GM21390 (cell line): Measurements from ENCODE around the gene PAK5.
"Not testable (repeated sequence)": the region's sequence is repeated elsewhere in the genome, so short reads cannot be mapped to it uniquely, and the experiment has no call there.

Experiments
- ATAC-seq: cut with Tn5 transposase; IDR thresholded peaks from one replicate; pipeline ENCODE4 v1.9.1; 2021; ENCODE audit not compliant: unreplicated experiment

PAK5 gene

DNA sequence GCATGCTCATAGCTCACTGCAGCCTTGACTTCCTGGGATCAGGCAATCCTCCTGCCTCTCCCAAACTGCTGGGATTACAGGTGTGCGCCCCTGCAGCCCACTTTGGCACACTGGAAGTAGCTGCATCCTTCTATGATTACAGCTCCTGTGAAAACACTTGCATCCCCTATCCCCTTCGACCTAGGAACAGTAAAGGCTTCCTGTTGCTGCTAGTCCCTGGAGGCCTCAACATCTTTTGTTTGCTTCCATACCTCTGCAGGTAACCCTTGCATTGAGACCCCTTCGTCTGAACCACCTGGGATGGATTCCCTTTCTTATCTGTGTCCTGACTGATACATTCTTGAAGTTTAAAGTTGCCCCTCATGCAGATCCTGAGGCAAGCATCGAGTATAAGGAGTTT, 152.4 kb downstream of the PAK5 start:
- ATAC-seq, result no peak

DNA sequence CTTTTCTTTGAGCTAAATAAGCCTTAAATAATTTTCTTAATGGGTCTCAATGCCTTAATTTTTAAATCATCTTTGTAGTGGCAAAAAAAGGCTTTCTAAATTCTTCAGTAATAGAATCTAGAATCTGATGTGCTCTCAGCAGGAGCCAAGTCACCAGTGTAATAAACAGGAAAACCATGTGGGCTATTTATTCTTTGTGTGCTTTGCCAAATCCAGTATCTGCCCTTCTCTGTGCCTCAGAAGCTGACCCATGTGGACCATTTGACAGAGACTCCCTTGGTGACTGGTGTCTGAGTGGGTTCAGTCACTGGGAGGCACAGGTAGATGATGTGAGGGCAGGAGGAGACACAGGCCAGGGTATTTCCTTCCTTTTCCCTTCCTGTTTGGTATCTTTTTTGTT, 152.9 kb downstream of the PAK5 start:
- no peak for ATAC-seq

DNA sequence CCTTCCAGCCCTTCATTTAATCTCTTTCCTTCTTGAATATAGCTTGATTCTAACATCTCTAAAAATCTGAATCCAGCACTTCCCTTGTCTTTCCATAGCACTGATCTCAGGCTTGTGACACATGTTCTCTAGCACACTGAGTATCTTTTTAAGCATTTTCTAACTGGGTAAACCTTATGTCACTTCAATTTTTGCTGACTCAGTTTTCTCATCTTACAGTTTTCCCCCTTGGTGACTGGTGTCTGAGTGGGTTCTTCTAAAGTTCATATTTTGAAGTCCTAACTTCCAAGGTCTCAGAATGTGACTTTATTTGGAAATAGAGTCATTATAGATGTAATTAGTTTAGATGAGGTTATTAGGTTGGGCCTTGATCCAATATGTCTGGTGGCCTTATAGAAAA, 153.9 kb downstream of the PAK5 start:
- no peak for ATAC-seq

DNA sequence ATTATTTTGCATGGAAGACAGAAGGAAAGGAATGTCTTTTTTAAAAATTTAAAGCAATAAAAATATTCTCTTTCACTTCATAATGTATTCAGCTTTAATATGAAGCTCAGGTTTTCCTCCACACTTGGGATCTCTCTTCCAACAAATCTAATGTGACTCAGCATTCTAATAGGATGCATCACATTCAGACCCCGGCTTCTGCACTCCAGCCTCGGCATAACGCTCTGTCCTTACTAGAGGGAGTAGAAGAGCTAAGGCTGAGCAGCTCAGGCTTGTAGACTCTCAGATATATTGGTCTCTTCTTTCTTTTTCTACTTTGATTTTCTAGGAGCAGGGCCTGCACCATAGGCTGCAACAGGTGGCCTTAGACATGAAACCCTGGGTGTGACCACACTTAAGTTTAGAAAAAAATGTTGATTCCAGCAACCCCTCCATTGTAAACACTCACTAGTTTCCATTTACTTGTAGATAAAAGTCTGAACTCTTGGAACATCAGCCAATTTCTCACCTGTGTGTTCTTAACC, 161.7 kb downstream of the PAK5 start:
- ATAC-seq, result no peak

DNA sequence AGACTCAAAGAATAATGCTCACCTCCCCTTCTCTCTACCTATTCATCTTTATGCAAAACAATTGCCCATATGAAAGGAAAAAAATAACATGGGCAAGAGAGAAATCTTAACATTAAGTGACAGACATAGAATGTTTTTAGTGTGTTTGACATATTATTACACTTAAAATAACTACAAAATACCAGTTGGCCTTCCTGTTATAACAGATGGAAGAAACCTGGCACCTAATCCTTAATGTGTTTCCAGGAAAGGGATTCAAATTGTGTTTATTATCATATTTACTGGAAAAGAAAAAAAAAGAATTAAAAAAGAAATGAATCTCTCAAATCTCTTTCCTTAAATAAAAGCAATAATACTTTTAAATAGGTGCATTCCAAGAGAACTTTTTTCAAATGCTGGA, 165.9 kb downstream of the PAK5 start:
- ATAC-seq, result no peak

DNA sequence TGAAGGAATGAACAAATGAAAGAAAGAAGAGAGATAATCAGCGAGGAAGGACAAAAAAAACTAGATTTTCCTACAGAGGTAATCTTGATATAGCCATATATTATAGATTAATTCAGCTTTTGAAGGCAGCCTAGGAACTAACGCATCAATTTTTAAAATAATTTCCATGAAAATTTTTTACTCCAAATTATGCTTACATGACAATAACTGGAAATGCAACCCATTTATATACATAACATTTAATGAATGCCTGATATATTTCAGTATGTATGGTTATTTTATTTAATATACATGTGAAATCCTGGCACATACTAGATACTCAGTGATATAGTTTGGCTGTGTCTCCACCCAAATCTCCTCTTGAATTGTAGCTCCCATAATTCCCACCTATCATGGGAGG, 166.8 kb downstream of the PAK5 start:
- no peak for ATAC-seq

DNA sequence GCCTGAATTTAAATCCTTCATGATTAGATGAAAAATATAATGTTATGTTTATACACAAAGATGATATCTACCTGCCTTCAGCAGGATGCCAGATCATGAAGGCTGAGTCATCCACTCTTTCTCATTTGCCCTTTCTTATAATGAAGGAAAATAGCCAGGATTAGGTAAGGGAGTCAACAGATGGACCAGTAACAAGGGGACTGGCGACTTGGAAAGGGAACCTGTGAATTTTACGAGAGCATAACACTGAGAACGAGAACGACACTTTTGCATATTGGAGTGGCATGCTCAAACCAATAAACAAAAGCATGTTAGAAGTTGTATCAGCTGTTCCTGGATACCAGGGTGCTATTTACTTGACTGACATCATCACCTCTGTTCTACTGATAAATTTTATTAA, 170.5 kb downstream of the PAK5 start:
- ATAC-seq, result no peak

DNA sequence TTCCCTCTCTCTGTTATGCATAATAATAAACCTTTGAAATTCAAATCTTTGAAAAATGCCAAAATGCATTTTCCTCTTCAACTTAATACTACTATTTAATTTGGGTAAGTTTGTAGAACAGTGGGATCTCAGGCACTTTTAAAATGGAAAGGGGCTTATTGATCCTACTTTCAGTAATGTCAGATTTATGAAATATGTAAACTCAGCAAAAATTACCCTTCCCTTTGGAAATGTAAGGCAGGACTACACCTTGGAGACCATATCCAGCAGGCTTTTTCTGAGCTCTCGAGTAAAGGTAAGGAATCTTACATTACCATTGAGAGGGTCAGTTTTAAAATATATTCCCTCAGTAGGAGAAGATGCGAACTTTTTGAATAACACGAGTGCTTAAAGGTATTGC, 175.5 kb downstream of the PAK5 start:
- no peak for ATAC-seq

DNA sequence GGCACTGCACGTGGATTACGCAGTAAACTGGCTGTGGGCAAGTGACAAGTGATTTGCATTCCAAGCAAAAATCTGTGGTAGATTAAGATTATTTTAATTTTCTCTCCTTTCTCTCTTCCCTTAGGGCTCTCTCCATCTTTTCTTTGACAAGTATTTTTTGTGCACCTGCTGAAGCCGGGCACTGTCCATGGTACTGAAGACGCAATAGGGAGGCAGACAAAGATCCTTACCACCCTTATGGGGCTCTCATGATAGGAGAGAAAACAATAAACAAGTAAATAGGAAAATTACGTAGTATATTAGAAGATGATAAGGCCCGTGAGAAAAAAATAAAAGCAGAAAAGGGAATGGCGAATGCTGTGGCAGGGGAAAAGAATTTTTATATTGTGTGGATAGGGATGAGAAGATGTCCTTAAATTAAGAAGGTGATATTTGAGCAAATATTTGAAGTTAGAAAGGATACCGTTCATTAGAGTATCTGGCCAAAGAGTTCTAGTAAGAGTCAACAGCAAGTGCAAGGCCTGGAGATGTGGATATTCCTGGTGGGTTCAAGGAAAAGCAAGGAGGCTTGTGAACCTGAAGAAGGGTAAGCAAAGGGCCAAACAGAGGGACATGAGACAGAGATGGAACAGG, 178.5 kb downstream of the PAK5 start:
- ATAC-seq, result no peak

DNA sequence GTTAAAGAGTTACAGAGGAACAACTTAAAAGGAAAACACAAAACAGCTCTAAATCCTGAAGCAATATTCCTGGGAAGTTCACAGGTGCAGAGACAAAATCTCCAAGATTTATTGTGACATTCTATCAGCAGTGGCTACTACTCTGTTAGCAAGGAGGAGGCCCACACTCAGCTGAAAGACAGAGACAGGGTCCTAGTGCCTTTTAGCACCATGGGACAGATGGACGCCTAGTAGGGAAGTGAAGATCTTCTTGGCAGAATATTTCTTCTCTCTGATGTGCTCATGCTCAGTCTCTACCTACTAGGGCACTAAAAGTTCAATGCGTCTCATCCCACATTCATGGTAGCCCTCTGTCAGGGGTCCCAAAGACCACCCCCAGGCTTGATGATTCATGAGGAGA, 191.1 kb downstream of the PAK5 start:
- ATAC-seq, result no peak

DNA sequence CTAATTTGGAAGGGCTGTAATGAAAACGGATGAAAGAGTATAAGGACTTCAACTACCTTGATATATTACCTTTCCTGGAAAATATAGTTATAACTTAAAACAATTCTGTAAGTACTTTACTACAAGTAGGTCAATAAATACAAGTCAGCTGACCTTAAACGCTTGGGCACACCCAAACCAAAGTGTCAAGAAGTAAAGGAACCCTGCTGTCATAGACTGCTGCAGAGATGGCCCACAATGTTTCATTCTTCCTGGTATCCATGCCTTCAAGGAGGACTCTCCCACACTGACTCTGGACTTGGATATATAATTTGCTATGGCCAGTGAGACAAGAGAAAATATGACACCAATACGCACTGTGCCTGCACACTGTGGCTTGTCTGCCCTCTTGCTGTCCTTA, 192.5 kb downstream of the PAK5 start:
- no peak for ATAC-seq

DNA sequence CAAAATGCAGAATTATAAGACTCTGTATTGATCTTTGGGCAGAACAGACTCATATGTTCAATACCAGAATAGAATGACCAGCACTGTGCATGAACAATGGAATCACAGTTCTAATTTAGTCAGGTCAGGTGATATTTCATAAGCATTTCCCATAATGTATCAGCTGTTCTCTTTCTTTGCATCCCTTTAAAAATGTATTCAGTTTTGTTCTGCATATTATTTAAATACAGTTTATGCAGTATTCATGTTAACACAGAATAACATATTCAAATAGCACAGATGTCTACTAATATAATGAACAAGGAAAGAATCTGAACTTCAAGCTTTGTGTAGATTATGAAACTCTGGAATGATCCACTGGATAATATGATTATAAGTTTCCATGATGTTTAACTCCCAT, 196.0 kb downstream of the PAK5 start:
- ATAC-seq, result no peak

DNA sequence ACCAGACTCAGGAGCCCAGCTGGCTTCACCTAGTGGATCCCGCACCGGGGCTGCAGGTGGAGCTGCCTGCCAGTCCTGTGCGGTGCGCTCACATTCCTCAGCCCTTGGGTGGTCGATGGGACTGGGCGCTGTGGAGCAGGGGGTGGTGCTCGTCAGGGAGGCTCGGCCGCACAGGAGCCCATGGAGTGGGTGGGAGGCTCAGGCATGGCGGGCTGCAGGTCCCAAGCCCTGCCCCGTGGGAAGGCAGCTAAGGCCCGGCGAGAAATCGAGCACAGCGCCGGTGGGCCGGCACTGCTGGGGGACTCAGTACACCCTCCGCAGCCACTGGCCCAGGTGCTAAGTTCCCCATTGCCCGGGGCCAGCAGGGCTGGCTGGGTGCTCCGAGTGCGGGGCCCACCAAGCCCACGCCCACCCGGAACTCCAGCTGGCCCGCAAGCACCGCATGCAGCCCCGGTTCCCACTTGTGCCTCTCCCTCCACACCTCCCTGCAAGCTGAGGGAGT, 197.3 kb downstream of the PAK5 start:
- ATAC-seq, result not testable (repeated sequence)

DNA sequence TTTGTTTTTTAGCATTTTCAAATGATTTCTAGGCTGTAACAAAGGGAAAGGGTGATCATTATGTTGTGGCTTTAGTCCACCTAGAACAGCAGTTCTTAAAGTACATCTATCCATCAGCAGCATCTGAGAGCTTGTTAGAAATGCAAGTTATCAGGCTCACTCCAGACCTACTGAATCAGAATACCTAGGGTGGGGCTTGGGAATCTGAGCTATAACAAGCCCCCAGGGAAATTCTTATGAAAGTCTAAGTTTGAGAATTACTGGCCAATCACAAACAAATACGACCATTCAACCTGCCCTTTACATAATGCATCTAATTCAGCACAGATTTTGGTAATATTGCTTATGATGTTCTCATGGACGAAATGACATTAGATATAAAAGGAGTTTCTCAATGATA, 201.0 kb downstream of the PAK5 start:
- ATAC-seq, result no peak

DNA sequence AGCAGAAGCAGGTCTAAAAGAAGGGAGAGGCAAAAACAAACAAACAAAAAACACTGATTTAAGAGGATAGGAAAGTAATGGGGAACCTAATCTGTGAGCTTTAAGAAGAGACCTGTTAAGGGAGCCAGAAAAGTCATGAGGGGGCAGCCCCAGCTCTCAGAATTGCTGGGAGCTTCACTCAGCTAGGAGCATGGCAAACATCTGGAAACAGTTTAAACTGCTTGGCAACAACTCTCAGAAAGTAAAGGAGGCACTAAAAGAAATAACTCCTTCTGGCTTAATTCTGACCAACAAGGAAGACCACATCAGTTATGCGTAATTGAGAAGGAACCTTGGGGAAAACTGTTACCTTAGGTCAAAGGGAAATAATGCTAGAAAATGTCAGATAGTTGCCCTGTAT, 203.1 kb downstream of the PAK5 start:
- ATAC-seq, result no peak

DNA sequence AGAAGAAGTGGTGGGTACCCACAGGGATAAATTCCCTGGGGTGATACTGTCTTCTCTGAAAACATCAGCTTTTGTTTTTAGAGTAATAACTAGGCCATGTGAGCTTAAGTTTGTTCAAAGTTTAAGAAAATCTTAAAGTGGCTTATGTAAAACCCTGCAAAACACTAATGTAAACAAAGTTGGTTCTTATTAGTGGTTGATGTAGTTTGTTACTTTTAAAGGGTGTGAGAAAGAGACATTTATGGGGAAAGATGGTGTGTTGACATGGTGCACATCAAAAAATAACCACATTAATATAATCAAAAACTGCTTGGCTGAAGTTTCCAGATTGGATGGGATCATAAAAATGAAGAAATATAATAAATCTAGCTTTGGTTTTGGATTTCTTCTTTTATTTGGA, 204.5 kb downstream of the PAK5 start:
- no peak for ATAC-seq

DNA sequence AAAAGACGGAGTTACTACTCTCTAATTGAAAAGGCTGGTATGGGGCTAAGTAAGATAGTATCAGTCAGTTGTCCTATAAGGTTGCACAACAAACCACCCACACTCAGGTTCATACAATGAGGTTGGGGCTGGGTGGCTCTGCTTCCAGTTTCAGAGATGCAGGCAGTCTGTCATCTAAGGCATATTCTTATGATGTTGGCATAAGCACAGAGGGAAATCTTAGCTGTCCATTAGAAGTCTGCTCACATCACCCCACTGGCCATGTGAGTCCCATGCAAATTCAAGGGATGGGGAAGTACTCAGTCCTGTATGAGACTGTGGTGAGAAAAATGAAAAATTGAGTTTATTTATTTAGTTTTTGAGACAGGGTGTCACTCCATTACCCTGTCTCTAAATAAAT, 205.9 kb downstream of the PAK5 start:
- no peak for ATAC-seq

DNA sequence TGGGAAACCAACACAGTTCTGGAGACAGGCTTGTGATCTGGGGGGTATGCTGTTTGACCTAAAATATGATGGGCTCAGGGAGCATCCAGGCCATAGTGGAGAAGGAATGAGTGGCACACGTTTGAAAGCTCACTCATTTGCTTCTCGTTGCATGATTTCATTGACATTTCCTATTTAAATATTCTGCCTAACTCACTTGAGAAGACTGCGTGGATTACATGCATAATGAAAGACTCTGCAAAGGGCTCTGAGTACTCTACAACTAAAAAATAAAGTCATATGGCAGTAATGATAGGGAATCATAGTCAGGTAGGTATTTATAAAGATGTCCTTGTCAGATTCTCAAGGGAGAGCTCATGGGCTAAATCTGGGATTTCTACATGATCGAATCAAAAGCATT, 206.6 kb downstream of the PAK5 start:
- ATAC-seq, result no peak

DNA sequence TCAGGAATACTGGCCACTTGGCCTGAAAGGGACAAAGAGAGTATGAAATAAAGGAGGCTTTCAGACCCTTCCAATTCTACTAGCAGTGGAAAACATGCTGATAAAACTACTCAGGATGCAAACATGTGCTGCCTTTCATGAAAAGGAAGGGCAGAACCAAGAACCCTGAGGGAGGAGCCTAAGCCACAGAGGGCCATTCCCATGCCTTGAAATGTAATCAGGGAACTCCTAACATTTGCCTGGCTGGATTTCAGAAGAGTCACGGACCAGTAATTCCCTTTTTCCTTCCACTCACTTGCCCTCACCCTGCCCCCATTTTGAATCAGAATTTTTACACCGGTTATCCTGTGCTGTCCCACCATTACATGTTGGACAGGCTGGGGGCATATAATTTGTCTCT, 208.3 kb downstream of the PAK5 start:
- no peak for ATAC-seq

DNA sequence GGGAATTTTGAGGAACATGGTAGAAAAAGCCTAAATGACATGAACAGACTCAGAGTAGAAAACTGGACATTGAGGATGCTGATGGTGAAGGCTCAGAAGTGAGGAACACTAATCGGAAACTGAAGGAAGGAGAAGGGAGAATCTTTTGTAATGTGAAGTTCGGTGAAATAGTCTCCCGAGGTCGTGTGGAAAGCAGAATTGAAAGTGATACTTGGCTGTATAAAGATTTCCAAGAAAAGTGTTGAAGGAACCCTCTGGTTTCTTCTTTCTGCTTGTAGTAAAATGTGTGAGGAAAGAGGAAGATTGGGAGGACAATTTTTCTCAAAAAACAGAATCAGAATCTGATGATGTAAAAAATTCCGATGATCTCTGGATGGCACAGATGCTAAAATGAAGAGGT, 209.0 kb downstream of the PAK5 start:
- no peak for ATAC-seq

DNA sequence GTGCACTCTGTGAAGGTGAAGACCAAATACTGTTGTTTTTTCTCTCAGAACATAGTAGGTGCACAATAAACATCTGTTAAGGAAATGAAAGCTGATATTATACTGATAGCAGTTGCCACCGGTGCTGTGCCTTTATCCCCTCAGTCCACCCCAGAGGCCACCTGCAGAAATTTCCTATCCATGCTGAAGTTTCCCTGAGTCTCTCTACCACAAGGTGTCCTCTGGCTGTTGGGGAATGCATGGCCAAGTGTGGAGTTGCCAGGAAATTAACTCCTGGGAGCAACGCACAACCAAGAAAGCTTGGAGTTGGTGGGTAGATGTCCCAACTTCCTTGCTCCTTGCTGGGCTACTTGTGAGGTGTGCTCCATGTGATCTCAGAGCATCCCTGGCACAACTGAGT, 210.3 kb downstream of the PAK5 start:
- ATAC-seq, result no peak

DNA sequence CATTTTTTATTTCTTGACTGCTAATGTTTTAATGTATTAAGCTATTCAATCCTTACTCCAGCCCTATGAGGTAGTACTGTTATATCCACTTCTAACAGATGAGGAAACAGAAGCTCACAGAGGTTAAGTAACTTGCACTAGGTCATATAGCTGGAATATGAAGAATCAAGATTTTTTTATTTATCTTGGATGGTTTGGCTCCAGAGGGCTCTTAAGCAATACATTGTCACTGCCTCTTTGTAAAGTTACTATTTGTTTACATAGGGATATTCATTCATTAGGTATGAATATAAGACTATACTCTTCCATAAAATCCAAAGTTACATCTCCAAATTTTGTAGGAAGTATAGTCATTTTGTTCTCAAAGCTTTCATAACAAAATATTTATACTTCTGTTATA, 210.7 kb downstream of the PAK5 start:
- no peak for ATAC-seq

DNA sequence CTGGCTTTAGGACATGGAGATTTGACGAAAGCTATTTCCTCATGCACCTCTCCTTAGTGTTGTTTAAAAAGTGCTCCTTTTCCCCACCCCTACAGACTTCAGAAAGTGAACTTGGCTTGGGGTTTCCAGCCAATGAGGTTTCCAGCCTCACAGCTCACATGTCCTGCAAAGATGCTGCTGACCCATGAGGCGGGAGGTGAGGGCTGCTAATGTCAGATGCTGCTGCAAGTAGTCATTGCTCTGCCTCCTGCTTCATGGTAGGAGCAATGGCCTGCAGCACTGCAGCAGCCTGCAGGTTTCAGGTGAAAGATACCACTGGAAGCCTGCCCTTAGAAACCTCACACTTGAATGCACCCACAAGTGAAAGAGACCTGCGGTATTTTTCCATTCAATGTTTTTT, 211.7 kb downstream of the PAK5 start:
- ATAC-seq, result peak; percentile 57
